NOMO-1 (cell line): Measurements from ENCODE around the gene ARHGEF40.
A peak's percentile ranks its signal among the peaks of the same experiment; 100 is the strongest.

Source experiments
- DNase-seq, 2 experiments: peaks; one replicate each; lab custom pipeline; 2025; ENCODE audit not compliant: unreplicated experiment in 2 of 2; lab: John Stamatoyannopoulos, UW

ARHGEF40 gene

DNA sequence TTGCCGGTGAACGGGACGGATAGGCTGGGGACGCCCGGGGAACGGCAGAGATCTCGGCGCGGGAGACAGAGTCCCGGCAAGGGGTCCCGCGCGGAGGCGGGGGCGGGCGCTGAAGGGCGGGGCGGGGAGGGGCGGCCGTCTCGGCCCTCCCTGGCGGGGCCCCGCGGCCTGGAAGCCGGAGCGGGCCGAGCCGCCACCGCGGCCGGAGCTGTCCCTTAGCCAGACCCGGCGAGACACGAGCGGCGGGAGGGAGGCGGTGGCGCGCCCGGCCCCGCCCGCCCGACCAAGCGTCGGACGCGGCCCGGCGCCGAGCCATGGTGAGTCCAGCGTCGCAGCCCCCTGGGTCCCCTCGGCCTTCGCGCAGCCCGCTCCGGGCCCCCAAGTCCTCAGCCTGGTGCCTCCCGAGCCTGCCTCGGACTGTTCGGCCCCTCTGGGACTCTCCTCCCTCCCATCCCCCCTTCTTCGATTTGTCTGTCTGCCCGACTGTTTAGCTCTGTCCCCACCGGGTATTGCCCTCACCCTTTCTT, at the start of gene ARHGEF40:
Gene ARHGEF40 (plus strand): TSS at position 222 of the 527 bp plus-strand sequence. CDS start 93 bp downstream, at position 315.
- peak; percentile 13 to 26 for DNase-seq

DNA sequence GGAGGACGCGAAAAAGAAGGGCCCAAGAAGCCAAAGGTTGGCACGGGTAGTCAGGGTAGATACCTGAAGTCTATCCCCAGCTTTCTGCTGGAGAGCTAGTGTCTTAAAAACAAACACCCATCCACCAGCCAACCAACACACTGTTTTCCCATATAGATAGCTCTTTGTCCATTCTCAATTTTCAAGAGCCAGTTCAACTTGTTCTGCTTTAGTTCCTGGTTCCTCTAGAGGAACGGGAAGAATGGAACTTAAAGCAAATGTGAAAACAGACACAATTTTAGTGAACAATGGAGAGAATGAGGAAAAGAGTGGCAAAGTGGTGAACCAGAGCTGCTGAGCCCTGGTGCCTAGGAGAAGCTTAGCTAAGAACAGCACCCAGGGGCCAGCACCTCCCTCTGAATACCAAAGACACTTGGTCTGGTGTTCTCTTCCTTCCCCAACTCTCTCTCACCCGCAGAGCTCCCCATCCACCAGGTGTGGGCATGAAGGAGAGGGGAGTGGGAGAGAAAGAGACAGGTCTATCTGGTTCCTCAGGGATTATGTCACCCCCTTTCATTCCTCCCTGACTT, 49.0 kb upstream of the ARHGEF40 start:
- DNase-seq = no peak

DNA sequence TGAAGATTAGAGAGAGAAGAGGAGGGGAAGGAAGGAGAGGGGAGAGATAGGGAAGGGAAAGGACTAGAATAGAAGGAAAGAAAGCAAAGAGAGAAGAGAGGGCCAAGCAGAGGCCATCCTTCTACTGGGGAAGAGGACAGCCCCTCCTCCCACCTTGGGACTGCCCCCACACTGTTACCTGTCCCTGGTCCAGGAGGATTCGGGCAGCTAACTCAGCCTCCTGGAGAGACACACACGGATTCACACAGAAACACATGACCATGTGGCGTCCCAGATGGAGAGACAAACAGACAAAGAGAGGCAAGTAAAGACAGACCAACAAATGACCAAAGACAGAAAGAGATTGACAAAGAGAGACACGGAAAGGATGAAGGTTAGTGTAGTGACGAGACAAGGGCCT, 47.4 kb upstream of the ARHGEF40 start:
- DNase-seq = no peak

- no peak for DNase-seq
Measured at GRCh38 chr14:21023174-21023573, 46.9 kb upstream of the ARHGEF40 start.

DNA sequence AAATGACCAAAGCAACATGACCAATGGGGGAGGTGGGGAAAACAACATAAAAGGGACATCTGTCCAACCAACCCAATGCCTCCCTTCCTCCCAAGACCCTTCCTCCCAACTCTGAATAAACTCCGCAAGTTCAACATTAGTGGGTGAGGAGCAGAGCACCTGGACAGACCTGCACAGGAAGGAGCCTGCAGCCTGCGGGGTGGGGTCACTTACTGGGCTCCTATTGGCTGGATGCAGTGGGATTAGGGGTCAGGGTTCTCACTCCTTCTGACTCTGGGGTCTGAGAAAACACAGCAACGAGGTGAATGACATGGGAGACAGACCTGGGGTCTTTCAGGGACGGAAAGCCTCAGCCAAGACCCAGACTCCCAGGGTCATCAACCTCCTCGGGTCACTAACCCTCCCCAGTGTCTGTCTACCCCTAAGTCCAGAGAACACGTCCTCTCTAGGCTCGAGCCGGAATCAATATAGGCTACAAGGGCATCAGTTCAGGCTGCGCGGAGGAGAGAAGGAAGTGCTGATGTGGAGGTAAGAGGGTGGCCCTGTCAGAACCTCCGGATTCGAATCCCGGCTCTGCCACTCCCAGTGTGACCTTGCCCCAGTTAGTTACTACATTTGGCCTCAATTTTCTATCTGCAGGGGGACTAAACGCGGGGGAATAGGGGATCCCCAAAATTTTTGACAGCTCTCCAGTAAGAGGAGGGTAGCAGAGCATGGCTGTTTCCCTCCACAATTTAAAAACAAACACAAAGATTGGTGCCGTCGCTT, 46.1 kb upstream of the ARHGEF40 start:
- DNase-seq = peak; percentile 9 to 18

DNA sequence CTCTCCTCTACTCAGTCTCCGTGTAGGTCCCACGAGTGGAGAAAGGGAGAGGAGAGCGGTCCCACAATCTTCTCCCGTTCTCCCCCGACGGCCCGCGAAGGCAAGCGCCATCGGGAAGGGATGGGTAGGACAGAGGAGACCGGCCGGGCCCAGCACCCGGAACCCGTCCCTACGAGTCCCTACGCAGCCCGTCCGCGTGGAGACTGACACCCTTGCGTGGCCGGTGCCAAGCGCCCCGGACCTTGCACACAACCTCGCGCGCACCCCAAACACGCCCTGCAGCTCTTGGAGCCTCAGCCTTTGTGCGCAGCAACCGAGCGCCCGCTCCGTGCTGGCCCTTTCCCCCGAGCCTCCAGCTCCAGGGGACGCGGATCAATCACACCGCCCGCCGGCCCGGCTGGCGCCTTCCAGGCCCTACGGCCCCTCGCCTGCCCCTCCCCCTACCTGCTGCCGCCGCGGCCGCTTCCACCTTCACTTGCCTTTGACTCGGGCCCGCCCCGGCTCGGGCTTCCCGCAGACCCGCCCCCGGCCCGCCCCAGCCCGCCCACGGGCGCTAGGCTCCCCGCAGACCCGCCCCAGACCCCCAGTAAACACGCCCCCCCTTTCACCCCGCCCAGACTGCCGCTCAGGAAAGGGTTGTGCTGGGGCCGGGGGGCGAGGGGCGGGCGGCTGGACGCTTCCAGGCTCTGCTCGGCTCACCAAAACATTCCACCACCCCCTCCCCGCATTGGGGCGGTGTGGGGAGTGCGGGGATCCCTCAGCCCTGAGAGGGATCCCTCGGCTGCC, 45.3 kb upstream of the ARHGEF40 start, which contains the start of gene NDRG2:
Gene NDRG2 (minus strand): TSS at position 477 of the 786 bp plus-strand sequence. CDS start 1,746 bp downstream, outside the sequence.
- DNase-seq = peak; percentile 59 to 83

DNA sequence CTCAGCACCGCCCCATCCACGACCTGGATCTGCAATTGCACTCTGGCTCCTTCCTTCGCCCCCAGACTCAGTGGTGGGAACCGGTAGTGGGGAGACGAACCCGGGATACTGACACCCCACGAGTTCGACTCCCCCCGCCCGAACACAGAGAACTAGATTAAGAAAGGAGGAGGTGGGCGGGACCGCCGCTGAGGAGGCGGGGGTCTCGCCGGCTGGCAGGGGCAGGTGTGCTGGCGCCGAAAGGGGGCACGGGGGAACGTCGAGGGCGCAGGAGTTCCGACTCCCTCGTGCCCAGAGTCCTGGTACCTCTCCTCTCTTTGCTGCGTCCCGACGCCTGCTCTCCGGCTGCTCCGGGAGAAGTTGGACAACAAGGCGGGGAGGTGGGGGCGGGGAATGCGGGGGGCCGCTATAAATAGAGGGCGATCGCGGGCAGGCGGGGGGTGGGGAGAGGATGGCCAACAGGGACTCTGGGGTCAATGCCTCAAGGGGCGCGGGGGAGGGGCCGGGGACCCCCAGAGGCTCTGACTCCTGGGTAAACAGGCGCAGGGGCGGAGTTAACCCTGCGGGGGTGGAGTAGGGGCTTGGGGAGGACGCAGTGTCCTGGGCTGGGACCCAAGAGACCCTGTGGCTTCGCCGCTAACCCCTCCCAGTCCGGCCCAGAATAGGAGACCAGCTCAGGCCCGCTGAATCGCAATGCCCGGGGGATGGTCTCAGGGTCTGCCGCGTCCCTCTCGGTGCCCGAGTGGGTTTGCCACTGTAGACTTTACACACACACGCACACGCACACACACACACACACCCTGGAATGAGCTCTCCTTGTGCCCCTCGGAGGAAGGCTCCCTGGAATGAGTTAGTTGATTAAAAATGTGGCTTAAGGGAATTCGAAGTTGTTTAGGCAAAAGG, 44.5 kb upstream of the ARHGEF40 start:
- DNase-seq = no peak

DNA sequence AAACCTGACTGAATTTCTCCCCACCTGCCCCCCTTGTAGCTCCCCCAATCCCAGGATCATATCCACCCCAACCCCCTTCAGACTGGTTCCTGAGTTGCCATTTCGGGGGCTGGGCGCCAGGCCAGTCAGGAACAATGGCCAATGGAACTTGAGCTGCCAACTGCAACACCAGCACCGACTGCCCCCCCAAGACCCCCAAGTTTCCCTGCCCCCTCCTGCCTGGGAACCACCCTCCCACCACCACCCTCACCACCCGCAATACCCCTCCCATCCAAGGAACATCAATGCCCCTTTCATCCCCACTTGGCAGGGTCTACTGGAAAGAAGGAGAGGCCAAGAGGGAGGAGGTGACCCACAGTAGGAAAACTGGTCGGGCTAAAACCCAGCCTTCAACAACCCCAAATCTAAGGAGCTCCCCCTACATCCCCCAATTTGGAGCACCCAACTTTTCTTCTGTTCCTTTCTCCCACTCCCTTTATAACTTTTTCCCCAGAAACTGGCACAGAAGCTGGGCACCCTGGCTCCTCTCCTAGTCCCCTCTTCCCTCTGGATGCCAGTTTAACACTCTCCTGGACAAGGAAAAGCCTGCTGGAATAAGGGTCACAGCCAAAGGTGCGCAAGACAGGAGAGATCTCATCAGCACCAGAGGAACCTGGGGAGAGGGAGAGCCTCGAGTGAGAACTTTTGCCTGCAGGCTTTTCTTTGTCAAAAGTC, 43.7 kb upstream of the ARHGEF40 start:
- DNase-seq = no peak

DNA sequence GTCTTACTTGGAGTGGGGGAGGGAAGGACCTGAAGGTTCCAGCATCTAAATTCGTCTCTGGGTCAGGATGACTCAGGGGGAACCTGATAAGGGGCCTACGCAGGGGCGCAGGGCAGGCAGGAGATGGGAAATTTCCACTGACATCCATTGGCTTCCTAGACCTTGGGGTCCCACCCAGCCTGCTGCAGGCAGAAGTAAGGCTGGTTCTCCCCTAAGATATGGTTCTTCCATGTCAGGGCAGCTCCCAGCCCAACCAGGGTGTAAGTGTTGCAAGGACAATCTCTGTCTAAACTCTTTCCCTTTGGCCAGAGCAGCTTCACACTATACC, 43.2 kb upstream of the ARHGEF40 start:
- DNase-seq = no peak

DNA sequence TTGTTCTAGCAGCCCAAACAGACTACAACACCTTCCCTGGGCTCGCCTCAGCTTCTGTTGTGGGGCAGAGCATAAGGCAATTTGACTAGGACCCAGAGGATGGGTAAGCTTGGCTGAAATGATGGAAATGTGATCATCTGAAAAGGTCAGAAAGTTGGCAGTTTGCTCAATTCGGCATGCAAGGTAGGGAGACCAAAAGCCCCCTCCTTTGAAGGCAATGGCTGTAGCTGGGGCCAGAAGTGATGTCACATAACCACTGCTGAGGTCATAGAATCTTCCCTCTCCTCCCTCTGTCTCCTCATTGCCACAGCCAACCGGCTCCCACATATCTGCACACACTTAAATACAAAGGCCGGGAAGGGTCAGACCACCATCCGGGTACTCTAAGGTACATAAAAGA, 40.2 kb upstream of the ARHGEF40 start, which contains the start of gene TPPP2:
Gene TPPP2 (plus strand): TSS at position 301 of the 400 bp plus-strand sequence. CDS start 365 bp downstream, outside the sequence.
- DNase-seq = no peak

GRCh38 chr14:21030531-21030930, 39.6 kb upstream of the ARHGEF40 start:
- no peak for DNase-seq

GRCh38 chr14:21032326-21033132, 37.6 kb upstream of the ARHGEF40 start:
- peak; percentile 21 to 28 for DNase-seq

DNA sequence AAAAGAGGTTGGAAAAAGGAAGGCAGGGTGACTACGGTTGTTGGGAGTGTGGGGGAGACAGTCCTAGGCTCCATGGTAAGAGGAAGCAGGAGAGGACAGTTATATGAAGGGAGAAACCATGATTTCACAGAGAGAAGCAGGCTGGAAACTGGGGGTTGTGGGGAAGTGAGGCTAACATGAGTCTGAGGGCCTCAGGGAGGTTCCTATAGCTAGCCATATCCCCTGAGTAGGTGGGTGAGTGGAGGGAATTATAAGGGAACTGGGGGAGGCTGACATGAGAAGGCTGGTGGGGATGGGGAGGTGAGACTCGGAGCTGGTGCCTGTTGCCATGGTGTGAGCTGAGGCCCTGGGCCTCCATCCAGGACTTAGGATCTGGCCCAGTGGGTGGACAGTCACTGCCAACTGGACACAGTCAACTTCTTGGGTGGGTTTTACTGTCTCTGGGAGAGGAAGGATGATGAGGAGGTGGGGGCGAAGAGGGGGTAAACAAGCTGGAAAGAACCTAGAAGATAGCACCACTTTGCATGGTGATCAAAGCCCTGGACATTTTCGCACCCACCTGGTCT, 36.9 kb upstream of the ARHGEF40 start:
- no peak for DNase-seq

DNA sequence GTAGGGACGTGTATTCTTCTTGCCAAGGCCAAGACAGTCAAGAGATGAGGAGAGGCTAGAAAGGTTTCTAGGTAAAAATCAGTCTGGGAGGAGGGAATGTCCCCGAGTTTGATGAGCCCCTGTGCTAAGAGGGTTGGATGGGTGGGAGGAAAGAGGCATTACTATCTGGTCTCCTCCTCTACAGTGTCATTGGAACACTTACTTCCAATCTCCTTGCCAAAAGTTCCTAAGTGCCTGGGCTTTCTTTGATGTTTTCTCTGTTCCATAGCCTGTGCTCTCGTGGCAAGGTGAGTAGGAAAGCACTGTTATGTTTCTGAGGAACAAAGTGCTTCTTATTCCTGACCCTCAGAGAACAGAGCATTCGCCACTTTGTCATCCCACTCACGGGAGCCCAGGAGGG, 35.4 kb upstream of the ARHGEF40 start, which contains the start of gene RNASE13:
Gene RNASE13 (minus strand): TSS at position 101 of the 400 bp plus-strand sequence. CDS start 519 bp downstream, outside the sequence.
- DNase-seq = no peak

- DNase-seq = no peak
Measured at GRCh38 chr14:21036751-21037150, 33.4 kb upstream of the ARHGEF40 start.

DNA sequence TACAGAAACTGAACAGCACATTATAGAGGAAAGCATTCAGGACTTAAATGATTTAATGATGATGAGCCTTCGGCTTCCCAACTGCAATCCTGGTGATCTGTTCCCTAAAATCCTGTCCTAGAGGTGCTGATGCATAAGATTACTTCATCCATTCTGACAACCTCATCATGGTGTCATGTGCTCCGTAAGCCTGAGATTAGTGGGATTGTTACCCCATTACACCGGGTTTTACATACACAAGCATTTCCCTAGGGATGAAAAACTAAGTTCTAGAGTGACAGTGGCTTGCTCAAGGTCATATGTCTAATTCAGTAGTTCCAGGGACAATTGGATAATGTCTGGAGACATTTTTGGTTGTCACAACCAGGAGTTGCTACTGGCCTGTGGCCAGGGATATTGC, 32.9 kb upstream of the ARHGEF40 start:
- DNase-seq = no peak

GRCh38 chr14:21038441-21039422, 31.4 kb upstream of the ARHGEF40 start:
- DNase-seq = no peak
